H1 (cell line): ENCODE measurements around the gene MYH7. TPM values are rescaled to one million over a fixed set of nuclear protein-coding genes. Genes with fewer than 3 reads are reported as not detected.

ENCODE experiments used
- CHD7 ChIP-seq: fragments of 300-600 bp; sonication (generic); IDR thresholded peaks from 2 replicates; pipeline ENCODE4 v1.7.1; 2012; ENCODE audit warnings: low read length, moderate library complexity, mild to moderate bottlenecking, inconsistent platforms; ENCODE audit not compliant: insufficient replicate concordance
- polyA plus RNA-seq, 7 experiments: library from polyadenylated mRNA; depleted of rRNA in 3 of 7; stranded (reverse) in 5 of 7; unstranded in 2 of 7; fragments of >200 nt in 5 of 7; fragments of 200-250 nt in 2 of 7; gene quantifications; 1 replicate in 5 of 7; 2 replicates in 1 of 7; 4 replicates in 1 of 7; pipeline versions ENCODE4 v1.2.1 to v1.2.3, GENCODE V29; 2011 to 2013; ENCODE audit warnings: missing spikeins in 2 of 7, mixed read lengths in 2 of 7
- total RNA-seq: library from RNA; stranded (reverse); fragmentation: NEBNext Ultra II Directional; extraction: Animal tissue kit (Norgen Biotek cat#: 25700); gene quantifications from 2 replicates; pipeline ENCODE4 v1.2.1, GENCODE V29; 2021
- TF ChIP-seq, protein P1 (sequence below): IDR thresholded peaks from 2 replicates; pipeline ENCODE4 v1.6.1; 2012; ENCODE audit warnings: low read length, inconsistent platforms

Gene MYH7
- total and polyA plus RNA-seq, 2 of the 8 experiments (the other 6 are each of a cell fraction or from before 2014, with no cell fraction given): not detected

GRCh38 chr14:23382276-23382675 lies 53.2 kb downstream of the MYH7 start (continued):
- TF ChIP-seq, protein P1, sequence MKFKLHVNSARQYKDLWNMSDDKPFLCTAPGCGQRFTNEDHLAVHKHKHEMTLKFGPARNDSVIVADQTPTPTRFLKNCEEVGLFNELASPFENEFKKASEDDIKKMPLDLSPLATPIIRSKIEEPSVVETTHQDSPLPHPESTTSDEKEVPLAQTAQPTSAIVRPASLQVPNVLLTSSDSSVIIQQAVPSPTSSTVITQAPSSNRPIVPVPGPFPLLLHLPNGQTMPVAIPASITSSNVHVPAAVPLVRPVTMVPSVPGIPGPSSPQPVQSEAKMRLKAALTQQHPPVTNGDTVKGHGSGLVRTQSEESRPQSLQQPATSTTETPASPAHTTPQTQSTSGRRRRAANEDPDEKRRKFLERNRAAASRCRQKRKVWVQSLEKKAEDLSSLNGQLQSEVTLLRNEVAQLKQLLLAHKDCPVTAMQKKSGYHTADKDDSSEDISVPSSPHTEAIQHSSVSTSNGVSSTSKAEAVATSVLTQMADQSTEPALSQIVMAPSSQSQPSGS: no peak
- no peak for TF ChIP-seq CHD7
